ENCODE measurements around the gene GBX2.
"Not testable (repeated sequence)": the region's sequence is repeated elsewhere in the genome, so short reads cannot be mapped to it uniquely, and the experiment has no call there.

GBX2 gene

DNA sequence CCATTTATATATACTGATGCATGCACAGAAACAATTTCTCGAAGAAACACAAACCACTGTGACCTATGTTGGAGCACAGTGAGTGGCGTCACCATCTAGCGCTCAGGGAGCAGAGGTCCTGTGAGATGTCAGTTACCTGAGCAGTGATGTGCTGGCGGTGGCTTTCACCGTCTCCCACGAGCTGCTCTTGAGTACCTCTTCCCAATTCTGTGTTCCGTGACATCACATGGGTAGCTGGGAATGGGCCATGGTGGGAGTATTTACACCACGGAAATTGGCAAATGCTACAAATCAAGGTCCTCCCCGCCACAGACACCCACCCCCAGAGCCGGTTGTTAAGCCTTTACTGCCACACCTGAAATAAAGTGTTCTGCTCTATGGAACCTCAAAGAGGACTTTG is 24.4 kb downstream of the GBX2 start:
- no peak for DNase-seq

- DNase-seq, result not testable (repeated sequence)
Measured at GRCh38 chr2:236141616-236142015, 26.6 kb downstream of the GBX2 start.

- no peak for DNase-seq
Measured at GRCh38 chr2:236137066-236137465, 31.1 kb downstream of the GBX2 start.

DNA sequence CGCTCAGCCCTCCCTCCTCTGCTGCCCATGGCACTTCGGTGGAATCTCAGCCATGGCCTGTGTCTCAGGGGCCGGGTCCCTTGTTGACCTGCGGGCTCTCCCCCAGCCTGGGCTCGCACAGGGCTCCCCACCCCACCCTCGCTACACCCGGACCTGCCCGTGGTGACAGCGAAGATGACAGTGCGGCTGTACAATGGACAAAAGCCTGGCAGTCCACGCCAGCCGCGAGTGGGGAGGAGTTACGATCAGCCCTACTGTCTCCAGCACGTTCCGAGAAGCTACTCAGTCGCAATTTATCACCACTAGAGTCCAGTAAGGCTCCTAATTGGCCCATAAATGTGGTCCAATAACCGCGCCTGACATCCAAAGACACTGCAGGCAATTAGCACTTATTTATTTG is 31.6 kb downstream of the GBX2 start:
- DNase-seq, result no peak

DNA sequence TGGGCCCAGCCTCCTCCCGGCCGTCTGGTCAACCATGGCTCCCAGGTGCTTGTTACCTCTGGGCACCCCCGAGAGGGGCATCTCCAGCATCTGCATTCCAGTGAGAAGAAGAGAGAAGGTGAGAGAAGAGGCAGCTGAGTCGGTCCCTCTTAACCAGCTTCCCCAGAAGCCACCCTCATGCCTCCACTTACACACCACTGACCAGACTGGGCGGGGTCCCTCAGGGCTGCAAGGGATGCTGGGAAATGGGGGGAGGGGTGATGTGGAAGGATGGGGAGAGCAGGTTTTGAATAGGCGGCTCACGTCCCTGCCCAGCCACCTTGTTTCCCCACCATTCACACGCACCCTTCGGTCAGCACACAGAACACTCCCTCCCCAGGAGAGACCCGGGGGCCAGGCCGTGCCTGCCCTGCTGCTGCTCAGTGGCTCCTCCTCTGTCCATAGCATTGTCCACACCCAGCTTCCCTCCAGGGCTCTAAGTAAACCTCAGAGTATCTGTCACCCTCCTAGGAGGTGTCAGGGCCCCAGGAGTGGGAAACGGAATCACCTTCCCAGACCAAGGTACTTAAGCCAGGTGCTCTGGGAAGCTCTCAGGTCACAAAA is 34.7 kb downstream of the GBX2 start:
- DNase-seq, result no peak

GRCh38 chr2:236131073-236131692 is 37.0 kb downstream of the GBX2 start:
- DNase-seq, result no peak

DNA sequence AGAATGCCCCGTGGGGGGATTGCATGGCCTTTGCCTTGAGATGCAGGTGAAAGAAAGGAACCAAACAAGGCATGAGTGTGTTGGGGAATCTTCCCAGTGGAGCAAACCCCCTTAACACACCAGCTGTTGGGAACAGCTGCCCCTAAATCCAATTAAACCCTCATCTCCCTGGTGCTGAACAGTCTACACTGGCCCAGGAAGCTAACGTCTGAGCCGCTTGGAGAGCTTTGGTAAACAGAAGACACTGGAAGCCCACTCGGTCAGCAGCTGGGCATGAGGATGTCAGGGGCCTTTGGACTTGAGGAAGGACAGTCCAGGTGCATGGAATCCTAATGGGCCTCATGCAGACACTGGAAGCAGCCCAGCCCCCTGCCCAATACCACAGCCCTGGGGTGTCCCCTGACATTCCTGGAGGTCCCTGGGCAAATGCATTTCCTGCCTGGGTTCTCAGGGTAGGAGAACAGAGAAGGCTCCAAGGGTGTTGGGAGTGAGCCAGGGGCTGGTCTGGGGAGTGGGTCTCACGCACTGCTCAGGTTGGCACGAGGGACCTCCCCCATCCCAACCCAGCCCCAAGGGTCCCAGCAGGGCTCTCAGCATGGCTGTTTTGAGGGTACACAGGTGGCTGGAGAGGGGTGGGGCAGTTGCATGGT is 37.7 kb downstream of the GBX2 start:
- no peak for DNase-seq

- no peak for DNase-seq
Measured at GRCh38 chr2:236129935-236130334, 38.3 kb downstream of the GBX2 start.

- no peak for DNase-seq
Measured at GRCh38 chr2:236128321-236128720, 39.9 kb downstream of the GBX2 start.

DNA sequence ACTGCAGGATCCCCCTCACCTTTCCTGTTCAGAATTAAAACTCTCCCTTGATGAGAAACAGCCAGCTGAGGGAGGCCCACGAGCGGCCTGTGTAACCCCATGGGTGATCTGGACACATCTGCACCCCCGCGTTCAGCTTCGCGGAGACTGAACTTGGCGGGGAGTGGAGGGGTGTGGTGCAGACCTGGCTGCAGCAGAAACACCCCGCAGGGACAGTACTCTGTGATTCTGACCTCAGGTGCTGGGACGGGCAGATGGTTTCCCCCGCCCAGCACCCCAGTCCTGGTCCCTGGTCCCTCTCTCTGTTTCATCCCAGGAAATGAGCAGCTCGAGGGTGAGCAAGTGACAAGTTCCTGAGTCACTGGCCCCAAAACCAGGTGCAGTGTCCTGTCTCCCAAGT is 41.2 kb downstream of the GBX2 start:
- no peak for DNase-seq

DNA sequence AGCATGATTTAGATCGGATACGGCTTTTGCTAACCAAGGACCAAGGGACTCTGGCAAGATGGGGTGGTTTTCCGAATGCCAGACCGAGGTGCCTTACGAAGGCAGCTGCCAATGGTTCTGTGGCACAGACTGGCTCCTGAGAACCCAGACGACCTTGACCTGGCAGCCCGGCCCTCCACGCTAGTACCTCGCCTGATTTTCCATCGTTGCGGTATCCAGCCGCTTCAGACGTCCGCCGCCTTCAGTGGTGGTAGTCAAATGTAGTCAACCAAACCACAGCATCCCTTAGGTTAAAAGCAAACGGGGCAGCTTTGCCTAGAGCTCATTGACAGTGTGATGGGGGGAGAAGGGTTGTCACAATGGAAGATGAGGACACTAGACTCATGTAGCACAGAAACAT is 42.6 kb downstream of the GBX2 start:
- DNase-seq, result no peak

DNA sequence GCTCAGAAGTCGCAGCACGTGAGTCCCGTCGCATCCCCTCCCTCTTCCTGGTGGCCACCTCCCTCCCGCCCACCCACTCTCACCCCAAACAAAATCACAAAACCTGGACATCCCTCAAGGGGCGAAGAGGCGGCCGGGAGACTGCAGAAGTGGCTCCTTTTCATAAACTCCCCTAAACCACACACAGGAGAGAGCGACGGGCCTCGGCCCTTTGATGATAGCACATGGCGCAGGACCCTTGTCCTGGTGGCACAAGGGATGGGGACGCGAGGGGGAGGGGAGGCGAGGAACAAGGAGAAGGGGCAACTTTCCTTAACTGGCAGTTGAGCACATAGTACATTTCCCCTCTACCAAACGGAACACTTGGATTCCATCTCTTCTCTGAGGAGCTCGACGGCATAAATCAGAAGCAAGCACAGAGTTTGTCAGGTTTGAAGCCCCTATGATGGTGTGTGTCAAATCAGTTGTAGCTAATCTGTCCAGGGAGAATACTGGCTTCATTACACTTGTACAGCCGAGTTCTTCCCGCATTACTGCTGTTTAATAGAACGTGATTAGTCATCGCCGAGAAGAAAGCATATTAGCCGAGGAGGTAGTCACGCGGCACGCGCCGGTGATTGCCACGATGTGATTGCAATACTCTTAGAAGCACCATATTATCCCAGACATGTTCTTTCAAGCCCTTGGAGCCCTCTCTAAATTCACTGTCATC is 43.8 kb downstream of the GBX2 start:
- DNase-seq, result no peak

DNA sequence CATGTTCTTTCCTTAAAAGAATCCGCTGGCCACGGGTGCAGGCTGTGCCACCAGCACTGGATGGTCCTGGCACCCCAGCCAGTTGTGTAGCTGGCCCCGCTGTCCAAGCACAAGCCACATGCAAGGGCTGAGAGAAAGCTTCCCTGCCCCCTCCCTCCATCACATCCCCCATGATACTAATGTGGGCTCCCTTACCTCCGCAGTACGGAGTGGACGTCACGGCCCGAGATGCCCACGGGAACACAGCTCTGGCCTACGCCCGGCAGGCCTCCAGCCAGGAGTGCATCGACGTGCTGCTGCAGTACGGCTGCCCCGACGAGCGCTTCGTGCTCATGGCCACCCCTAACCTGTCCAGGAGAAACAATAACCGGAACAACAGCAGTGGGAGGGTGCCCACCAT is 44.5 kb downstream of the GBX2 start:
- no peak for DNase-seq

- no peak for DNase-seq
Measured at GRCh38 chr2:236122236-236122635, 46.0 kb downstream of the GBX2 start.

- DNase-seq, result no peak
Measured at GRCh38 chr2:236121546-236121945, 46.6 kb downstream of the GBX2 start.

DNA sequence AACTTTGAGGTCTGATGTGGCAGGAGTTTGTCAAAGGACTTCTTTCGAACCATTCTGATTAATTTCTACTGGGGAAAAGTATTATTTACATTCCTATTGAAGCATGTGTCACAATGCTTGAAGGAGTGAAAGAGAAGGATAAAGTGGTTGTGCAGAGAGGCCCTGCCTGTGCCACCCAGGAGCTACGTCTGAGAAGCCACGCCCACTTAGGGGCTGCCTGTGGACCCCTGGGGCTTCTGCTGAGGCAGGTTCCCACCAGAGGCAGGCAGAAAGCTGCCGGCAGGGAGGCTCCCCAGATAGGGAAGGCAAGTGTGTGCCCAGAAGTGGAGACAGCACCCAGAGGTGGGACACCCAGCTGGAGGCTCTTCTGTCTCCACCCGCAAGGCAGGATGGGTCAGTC is 47.4 kb downstream of the GBX2 start:
- DNase-seq, result no peak

- no peak for DNase-seq
Measured at GRCh38 chr2:236120141-236120601, 48.0 kb downstream of the GBX2 start.

DNA sequence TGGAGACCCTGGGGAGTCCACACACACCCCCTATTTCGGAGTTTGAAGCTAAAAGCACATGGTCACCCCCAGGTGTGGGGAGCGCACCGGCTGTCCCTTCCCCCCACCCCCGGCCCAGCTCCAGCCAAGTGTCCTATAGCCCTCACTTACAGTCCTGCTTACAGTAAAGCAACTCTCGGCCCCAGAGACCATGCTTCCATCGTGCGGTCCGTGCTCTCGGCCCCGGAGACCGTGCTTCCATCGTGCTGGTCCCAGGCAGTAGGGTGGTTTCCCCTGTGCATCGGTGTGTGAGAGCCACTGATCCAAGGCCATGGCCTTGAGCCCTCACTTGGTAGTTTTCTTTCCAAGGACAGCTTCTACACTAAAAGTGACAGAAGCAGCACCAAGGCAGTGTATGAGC is 48.7 kb downstream of the GBX2 start:
- no peak for DNase-seq

- no peak for DNase-seq
Measured at GRCh38 chr2:236119003-236119402, 49.2 kb downstream of the GBX2 start.

- no peak for DNase-seq
Measured at GRCh38 chr2:236117861-236118269, 50.3 kb downstream of the GBX2 start.

- no peak for DNase-seq
Measured at GRCh38 chr2:236117401-236117800, 50.8 kb downstream of the GBX2 start.
